ENCODE results near the gene IGSF10. TPM values are rescaled to one million over a fixed set of nuclear protein-coding genes. Genes with fewer than 3 reads are reported as not detected.

IGSF10 gene
- polyA plus RNA-seq, 4 donors: 1.5 to 2.4 (median 2.0) TPM

DNA sequence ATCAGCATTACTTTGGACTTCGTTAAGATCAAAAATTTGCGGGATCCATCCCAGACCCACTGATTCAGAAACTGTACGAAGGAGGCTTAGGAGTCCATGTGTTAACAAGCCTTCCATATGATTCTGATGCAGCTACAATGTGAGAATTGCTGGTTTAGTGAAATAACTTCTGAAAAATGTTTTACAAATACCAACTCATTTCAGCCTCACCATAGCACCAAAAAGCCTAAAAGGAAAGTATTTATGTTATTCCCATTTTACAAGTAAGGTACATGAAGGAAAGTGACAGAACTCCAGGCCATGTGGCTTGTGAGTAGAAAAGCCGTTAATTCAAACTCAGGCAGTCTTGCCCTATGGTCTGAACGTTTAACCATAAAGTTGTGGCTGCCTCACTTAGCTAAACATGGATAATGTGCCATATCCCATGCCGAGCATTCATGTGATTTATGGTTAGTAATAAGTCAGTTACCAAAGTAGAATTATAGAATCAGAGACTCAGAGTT is 1.5 kb upstream of the IGSF10 start:
- no peak for DNase-seq (ENCODE audit: low read depth in 4 of 4, low spot score in 2 of 4)

DNA sequence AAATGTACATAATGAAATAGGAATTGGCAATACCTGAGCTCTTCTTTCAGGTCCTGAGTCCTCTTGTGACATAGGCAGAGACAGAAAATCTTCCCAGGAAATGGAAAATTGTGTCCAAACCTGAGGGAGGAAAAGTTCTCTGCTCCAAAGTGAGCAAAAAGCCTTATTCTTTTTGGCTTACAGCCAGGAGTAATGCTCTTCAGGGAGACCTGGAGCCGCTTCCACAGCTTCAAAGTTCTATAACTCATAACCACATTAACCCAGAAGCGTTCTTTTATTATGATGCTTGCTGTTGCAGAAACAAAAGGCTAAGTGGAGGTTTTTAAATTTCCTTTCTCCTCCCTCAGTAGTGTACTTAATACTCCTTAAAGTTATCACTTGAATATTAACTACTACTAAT is 633 bp downstream of the IGSF10 start:
- no peak for DNase-seq (ENCODE audit: low read depth in 4 of 4, low spot score in 2 of 4)

DNA sequence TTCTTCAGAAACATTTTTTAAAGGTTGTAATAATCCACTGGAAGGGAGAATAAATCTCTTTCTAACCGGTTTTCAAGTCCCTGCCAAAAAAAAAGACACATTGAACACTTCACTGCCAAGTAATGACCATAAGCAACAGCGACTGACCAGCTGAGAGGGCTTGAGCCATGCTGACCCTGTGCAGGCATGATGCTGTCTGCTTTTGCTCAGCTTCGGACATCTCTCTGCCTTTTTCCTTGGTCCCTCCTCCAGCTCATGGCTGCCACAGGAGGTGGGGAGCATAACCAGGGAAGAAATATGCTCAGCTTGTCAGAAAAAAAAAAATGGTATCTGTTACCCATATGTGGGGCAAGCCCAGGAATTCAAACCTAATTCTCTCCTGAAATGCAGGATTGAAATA is 1.5 kb downstream of the IGSF10 start:
- DNase-seq (ENCODE audit: low read depth in 4 of 4, low spot score in 2 of 4): no peak

DNA sequence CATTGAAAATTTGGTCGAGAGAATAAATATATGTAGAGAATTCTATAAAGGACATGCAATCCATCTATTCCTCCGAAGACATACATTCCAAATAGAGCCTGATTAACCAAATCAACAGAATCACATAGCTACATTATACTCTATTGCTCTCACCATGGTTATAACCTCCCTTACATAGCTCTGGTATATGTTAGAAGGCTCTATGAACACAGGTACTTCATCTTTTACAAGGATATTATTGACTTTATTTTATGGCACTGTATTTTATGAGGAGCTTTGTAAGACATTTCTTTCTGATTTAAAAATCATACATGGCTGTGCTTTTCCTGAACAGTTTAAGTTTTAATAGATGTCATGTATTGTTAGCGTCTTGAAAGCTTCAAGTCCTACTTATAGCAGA is 4.8 kb downstream of the IGSF10 start:
- no peak for DNase-seq (ENCODE audit: low read depth in 4 of 4, low spot score in 2 of 4)

DNA sequence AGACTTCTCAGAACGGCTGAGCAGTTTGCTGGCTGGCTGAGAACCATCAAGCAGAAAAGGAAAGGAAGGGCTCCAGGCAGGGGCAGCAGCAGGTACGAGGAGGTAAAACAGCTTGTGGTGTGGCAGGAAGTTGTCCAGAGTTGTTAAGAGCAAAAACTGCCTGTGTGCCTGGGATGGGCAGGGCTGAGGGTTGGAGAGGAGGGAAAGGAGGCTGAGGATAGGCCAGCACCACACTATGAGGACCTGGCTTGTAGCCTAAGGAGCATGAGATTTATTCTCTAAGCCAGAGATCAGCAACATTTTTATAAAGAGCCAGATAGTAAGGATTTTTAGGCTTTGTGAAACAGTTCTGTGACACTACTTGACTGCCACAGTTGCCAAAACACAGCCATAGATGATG is 8.0 kb downstream of the IGSF10 start:
- DNase-seq (ENCODE audit: low read depth in 4 of 4, low spot score in 2 of 4): no peak

DNA sequence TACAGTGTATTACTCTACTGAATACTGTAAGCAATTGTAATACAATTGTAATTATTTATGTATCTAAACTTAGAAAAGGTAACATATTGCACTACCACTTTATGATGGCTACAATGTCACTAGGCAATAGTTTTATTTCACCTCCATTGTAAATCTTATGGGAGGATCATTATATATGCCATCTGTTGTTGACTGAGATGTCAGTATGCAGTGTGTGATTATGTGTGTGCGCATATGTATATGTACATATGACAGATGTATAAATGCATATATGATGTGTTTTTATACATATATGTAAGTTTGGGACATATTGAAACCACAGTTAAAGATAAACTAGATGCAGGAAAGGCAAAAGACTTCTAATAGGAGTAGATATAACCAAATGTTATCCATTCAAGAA is 8.5 kb downstream of the IGSF10 start:
- no peak for DNase-seq (ENCODE audit: low read depth in 4 of 4, low spot score in 2 of 4)

DNA sequence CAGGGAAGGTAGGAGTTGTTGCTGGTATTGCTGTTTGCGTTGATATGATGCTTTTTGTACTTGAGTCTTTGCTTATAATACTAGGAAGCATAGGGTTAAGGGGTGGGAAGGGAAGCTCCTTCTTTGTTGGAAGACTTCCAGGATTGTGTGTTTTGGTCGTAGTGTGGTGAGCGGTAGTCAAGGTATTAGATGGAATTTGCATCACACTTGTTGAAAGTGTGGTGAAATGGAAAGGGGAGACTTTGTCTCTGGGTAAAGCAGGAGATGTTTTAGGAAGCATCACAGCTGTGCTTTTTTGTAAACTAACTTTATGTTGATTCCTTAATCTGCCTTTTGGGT is 14.9 kb downstream of the IGSF10 start:
- DNase-seq (ENCODE audit: low read depth in 4 of 4, low spot score in 2 of 4): no peak

DNA sequence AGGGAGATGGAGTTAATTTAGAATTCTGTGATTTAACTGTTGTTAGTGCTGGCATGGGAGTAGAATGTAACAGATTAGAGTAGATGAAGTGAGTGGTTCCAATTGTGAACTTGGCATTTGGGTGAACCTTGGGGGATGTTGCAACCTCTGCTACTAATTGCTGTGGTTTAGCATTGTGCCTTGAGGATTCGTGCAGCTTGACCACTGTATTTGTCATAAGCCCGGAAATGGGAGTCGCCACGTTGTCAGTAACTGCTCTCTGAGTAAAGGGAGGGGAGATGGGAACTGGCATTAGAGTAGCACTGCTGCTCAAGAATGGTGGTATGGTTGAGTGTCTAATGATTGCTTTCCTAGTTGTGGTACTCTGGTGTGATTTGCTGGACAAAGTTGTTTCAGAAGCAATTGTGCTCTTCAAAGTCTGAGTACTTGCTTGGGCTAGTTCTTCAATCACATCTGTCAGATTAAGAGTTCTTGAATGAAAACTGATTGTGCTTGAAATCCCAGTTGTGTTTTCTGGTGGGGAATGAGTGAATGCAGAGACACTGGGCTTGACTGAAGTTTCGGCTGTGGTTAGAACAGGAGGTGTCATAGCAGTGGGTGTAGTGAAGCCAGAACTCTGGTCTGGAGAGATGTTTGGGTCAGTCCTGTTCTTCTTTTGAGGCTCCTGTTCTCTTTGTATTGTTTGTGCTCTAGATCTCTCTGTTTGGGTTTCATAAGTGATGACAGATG is 15.4 kb downstream of the IGSF10 start:
- DNase-seq (ENCODE audit: low read depth in 4 of 4, low spot score in 2 of 4): no peak

DNA sequence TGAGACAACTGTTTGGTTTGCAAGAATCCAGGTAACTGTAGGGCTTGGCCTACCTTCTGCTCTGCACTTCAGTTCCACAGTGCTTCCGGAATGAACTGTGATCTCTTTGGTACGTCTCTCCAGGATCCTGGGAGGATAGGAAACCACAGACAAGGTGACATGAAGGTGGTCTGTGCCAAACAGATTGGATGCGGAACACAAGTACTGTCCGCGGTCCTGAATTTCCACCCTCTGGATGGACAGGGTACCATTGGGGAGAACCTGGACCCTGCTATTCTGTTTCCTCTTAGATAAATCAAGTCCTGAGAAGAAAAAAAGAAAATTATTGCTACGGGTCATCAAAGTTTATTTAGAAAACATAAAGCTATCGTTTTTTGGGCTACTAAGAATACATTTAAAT is 17.3 kb downstream of the IGSF10 start:
- DNase-seq (ENCODE audit: low read depth in 4 of 4, low spot score in 2 of 4): no peak

DNA sequence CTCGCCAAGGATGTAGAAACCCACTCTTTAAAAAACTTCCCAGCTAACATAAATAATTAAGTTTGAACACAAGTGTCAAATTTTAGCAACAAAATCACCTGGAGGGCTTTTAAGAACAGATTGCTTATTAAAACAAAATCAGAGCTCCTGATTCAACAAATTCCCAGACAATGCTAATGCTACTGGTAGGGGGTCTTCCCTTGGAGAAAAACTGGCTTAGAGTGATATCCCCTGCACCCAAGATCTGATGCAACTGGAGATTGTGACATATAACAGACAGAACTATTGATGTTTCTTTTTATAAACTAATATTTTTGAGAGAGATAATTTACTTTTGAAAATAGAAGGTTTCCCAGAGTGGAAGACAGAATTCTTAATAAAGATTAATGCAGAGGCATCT is 19.9 kb downstream of the IGSF10 start:
- no peak for DNase-seq (ENCODE audit: low read depth in 4 of 4, low spot score in 2 of 4)

DNA sequence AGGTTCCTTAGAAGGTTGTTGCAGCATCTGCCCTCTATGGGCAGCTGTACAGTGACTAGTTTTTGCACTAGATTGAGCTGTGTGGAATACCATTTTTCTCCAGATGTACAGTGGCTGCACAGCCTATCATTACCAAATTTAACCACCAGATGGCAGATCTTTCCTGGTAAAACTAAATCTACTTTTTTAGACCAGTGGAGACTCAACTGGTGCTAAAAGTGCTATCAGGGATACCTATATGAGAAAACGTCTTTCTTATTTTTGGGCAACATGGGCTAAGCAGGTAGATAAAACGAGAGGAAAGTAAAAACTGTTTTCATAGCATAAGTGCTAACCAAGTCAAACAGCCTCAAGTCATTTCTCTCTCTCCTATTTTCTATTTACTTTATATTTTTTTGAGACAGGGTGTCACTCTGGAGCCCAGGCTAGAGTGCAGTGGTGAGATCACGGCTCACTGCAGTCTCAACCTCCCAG is 21.2 kb downstream of the IGSF10 start:
- DNase-seq (ENCODE audit: low read depth in 4 of 4, low spot score in 2 of 4): peak in 3 of 4 donors; percentile 20 to 66 (median 42)

DNA sequence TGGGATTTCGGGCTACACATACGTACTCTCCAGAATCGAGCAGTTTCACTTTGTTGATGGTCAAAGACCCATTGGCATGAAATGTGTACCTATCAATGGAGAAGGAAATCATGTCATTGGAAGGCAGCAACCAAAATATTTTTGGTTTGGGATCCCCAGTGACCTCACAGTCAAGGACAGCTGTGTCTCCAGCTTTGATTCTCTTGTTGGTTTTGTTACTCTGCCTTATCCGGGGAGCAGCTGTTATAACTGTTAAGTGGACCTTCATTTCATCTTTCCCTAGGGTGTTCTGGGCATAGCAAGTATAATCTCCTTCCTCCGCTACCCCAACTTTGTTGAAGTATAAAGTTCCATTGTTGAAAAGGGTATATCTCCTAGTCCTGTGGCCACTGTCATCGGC is 23.0 kb downstream of the IGSF10 start:
- DNase-seq (ENCODE audit: low read depth in 4 of 4, low spot score in 2 of 4): no peak

DNA sequence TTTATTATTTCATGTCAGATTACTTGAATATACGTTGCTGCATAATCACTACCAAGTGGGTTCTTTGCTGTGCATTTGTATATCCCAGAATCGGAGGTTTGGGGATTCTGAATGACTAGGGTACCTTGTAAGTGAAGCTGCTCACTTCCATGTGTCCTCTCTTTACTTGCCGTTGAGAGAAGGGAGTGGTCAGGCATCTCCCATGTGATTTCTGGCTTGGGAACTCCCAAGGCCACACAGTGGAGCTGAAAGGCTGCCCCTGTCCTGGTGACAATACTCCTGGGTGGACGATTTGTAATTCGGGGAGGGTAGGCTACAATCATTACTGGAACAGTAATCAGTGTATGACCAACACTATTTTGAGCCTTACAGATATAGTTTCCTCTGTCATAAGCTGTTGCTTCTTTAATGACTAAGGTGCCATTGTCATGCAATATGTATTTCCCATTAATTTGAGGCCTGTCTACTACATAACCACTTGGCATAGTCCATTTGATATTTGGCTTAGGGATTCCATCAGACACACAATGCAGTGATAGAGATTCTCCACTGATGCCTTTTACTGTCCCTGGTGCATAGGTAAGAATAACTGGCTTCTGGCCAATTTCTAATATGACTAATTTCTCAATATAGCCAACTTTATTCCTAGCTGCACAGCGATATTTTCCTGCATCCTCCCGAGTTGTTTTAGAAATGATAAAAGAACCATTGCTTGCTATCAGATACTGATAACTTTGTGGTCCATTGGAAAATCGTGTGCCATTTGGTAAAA is 24.0 kb downstream of the IGSF10 start:
- no peak for DNase-seq (ENCODE audit: low read depth in 4 of 4, low spot score in 2 of 4)

DNA sequence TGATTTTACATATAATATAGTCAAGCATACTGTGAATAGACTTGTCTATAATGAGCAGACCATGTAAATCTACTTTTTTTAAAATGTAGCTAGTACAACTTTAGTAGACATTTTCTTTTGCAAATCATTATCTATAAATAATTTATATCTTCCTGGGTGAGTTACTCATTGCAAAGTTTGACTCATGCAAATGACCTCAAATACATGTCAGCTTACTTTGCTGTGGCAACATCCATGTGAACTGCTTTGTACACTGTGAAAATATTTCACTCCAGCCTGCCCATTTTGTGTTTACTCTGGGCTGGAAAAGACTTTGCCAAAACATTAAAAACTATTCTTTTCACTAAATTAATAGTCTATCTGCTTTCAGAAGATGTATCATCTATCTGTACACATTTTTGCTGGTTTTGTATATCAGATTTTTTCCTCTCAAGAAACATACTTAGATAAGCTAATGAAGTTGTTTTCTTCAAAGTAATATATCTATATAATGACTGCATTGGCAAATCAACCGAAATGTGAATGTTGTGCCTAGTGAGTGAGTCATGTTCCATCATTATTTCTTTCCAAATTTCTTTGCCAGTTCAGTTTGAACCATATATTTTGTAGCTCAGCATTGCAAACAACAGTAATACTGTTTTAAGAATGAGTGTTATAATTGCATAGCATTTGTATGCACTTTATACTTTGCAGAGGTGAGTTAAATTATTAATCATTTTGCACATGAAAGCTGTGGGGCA is 26.5 kb downstream of the IGSF10 start:
- DNase-seq (ENCODE audit: low read depth in 4 of 4, low spot score in 2 of 4): no peak

DNA sequence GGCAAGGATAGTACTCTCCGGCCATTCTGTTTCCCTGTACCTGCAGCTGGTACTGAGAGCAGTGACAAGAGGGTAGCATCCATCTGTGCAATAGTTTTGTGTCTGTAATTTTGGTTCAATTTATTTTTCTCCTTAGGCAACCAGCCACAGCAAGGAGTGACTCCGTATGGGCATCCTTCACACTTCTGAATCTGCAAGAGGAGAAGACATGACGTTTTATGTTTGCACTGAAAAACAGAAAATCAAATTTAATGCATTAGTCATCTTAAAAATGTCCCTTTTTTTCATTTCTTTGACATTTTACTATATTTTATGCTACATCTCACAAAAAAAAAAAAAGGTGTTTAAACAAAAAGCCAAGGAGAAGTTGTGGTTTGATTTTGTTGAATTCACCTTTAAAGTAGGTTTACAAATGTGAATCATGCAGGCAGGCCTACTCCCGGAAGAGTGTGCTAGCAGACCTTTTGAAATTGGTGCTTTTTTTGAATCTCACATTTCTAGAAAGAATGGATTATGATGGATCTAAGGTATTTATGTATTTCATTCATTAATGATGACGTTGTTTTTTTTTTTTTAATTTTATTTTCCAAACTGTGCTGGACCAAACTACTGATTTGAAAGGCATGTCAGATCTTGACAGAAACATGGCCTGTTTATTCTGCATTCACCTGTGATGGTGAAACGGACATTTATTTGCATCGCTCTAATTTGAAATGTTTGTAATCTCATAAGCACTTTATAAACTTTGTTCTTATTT is 28.1 kb downstream of the IGSF10 start:
- no peak for DNase-seq (ENCODE audit: low read depth in 4 of 4, low spot score in 2 of 4)

DNA sequence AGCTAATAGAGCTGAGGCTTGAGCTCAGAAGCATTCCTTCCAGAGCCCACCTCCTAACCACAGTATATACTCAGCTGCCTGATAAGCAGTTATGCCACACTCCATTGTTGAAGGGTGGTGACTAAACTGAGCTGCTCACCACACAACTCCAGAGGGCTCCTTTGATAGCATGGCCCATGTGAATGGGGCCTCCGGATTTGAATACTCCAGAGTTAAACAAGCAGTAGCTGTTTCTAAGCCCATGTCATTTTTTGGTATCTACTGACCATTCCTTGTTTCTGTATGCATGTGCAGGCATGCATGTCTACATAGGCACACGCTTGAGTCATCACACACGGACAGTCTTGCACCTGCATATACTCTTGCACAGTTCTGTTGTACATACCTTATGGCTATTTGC is 28.9 kb downstream of the IGSF10 start:
- no peak for DNase-seq (ENCODE audit: low read depth in 4 of 4, low spot score in 2 of 4)

DNA sequence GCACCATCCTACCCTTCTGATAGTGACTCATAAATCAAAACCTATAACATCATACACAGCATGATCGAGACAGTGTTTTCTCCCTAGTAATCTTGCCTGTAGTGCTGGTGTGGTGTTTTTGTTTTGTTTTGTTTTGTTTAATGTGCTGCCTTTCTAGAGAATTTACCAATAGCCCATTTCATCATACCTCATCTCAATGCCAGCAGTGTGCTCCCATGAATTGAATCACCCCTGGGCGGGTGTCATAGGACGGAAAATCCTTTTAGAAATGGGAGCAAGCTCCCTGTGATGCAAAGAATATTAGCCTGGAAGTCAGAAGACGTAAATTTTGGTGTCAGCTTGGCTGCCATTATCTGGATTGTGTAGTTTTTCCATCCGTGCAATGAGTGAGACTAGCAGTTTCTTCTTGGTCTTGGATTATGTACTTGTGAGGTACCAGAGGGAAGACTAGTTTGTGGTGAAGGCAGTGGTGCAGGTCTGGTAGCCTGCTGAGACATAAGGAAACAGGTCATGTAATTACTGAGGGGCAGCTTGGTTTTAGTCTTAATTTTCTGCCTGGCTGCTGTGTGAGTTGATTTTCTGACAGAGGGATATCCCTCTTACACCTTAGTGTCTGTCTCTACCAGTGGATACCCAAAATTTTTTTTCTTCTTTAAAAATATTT is 29.9 kb downstream of the IGSF10 start:
- DNase-seq (ENCODE audit: low read depth in 4 of 4, low spot score in 2 of 4): no peak

DNA sequence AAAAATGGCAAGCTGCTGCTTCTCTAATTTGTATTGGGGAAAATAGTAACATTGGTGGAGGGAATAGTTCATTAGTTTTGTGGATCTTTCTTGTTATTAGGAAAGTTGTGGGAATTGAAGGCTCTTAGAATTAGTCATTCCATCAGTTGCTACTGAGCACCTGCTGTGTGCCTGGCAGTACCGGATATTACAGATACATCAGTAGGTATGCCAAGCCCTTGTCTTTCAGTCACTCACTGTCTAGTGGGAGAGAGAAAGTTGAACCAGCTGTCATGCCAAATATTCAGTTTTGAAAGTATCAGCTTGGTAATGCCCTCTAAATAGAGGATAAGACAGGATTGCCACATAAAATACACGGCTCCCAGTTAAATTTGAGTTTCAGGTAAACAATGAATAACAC is 32.5 kb downstream of the IGSF10 start:
- DNase-seq (ENCODE audit: low read depth in 4 of 4, low spot score in 2 of 4): no peak

DNA sequence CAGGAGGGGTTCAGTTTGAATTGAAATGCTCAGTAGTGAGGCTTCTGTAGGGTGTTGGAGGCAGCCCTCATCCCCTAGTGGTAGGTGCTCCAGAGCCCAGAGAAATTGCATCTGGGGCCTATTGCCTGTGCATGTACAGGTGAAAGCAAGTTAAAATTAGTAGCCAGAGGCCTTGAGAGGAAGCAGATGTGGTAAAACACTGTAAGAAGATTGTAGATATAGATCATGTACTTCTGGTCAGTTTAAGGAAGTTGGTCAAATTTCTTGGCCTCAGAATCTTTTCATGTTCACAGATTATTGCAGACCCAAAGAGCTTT is 34.6 kb downstream of the IGSF10 start:
- DNase-seq (ENCODE audit: low read depth in 4 of 4, low spot score in 2 of 4): no peak

DNA sequence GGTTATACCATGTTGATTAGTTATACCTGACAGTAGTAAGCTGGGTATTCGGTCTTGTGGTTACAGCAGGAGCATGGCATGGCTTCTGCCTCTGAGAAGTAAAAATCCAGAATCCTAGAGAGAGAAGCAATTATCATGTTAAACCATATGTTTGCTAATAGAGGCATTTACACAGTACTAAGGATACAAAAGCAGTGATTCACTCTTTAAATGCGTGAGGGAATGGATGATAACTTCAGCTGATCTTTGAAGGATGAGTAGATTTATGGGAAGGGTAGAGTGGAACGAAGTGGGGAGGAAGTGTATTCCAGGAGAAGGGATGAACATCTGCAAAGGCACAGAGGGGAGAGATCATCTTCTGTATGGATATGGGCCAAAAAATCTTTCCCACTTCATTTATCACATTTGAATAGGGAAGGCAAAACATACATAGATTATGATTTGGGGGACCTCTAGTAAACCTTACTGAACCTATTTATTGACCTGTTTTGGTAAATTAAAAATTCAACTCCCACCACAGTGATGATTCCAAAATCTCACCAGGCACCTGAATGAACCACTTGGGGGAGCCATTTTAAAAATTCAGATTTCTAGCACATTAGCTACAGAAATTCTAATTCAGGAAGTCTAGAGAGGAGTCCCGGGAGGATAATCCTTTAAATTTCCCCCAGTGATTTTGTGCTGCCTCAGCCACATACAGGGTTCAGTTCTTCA is 35.1 kb downstream of the IGSF10 start:
- no peak for DNase-seq (ENCODE audit: low read depth in 4 of 4, low spot score in 2 of 4)

Measured in left renal cortex interstitium (tissue), 4 donors.